HS-27A (cell line): ENCODE data around the gene ANKRD39.
A peak's percentile ranks its signal among the peaks of the same experiment; 100 is the strongest.

ENCODE experiments used
- DNase-seq: peaks from one replicate; pipeline ENCODE4 v3.0.0-alpha.2; 2012; ENCODE audit warnings: low read depth, missing footprints

ANKRD39 gene

GRCh38 chr2:96853321-96853720, 4.5 kb downstream of the ANKRD39 start:
- no peak for DNase-seq

GRCh38 chr2:96852667-96853066, 5.1 kb downstream of the ANKRD39 start:
- DNase-seq: no peak

- no peak for DNase-seq
These were observed 9.6 kb downstream of the ANKRD39 start for GRCh38 chr2:96848264-96848663.

- DNase-seq: no peak
These were observed 10.2 kb downstream of the ANKRD39 start for GRCh38 chr2:96847586-96847985.

- no peak for DNase-seq
These were observed 11.0 kb downstream of the ANKRD39 start for GRCh38 chr2:96846825-96847224.

- DNase-seq: no peak
These were observed 13.4 kb downstream of the ANKRD39 start for GRCh38 chr2:96844405-96844808.

GRCh38 chr2:96843538-96844268, 14.1 kb downstream of the ANKRD39 start, which contains the start of gene ANKRD23:
ANKRD23 (minus strand) TSS chr2:96844021; CDS start chr2:96843992, 29 bp downstream.
- no peak for DNase-seq

- no peak for DNase-seq
These were observed 15.2 kb downstream of the ANKRD39 start for GRCh38 chr2:96842600-96842999.

GRCh38 chr2:96841701-96842495, 15.9 kb downstream of the ANKRD39 start:
- DNase-seq: no peak

- no peak for DNase-seq
These were observed 17.7 kb downstream of the ANKRD39 start for GRCh38 chr2:96839875-96840850.

GRCh38 chr2:96839293-96839874, 18.4 kb downstream of the ANKRD39 start:
- DNase-seq: no peak

- DNase-seq: no peak
These were observed 19.2 kb downstream of the ANKRD39 start for GRCh38 chr2:96838345-96839292.

GRCh38 chr2:96837575-96837974, 20.2 kb downstream of the ANKRD39 start:
- DNase-seq: no peak

- no peak for DNase-seq
These were observed 22.0 kb downstream of the ANKRD39 start for GRCh38 chr2:96835830-96836229.

- DNase-seq: peak; percentile 23
These were observed 24.9 kb downstream of the ANKRD39 start for GRCh38 chr2:96832754-96833507.

GRCh38 chr2:96832408-96832753, 25.4 kb downstream of the ANKRD39 start:
- DNase-seq: no peak

- no peak for DNase-seq
These were observed 26.1 kb downstream of the ANKRD39 start for GRCh38 chr2:96831679-96832078.

- DNase-seq: no peak
These were observed 27.7 kb downstream of the ANKRD39 start for GRCh38 chr2:96830044-96830562.

- no peak for DNase-seq
These were observed 28.9 kb downstream of the ANKRD39 start for GRCh38 chr2:96828874-96829273.

- no peak for DNase-seq
These were observed 29.4 kb downstream of the ANKRD39 start for GRCh38 chr2:96828436-96828835.
